Ascending aorta (tissue), 2 donors: ENCODE data around the gene RFNG. TPM values are rescaled to one million over a fixed set of nuclear protein-coding genes. Genes with fewer than 3 reads are reported as not detected.

ENCODE experiments used
- DNase-seq, 2 donors: peaks; one replicate each; pipeline ENCODE4 v3.0.0-alpha.2; 2019; ENCODE audit warnings: low spot score in 2 of 2
- H3K27ac ChIP-seq, 2 donors: fragments of 200-600 bp; sonication (generic); one replicate each; pipeline ENCODE4 v1.5.1; 2016 to 2017; ENCODE audit warnings: mild to moderate bottlenecking in 1 of 2
- H3K27me3 ChIP-seq: fragments of 200-600 bp; sonication (generic); one replicate; pipeline ENCODE4 v1.5.1; 2017
- H3K36me3 ChIP-seq, 2 donors: fragments of 200-600 bp; sonication (generic); one replicate each; pipeline ENCODE4 v1.5.1; 2016
- H3K4me1 ChIP-seq, 2 donors: fragments of 200-600 bp; sonication (generic); one replicate each; pipeline ENCODE4 v1.5.1; 2016 to 2017; ENCODE audit warnings: mild to moderate bottlenecking in 1 of 2
- H3K4me3 ChIP-seq, 2 donors: fragments of 200-600 bp; sonication (generic); one replicate each; pipeline ENCODE4 v1.5.1; 2016 to 2017; ENCODE audit warnings: mild to moderate bottlenecking in 1 of 2
- H3K9me3 ChIP-seq, 2 donors: fragments of 200-600 bp; sonication (generic); one replicate each; pipeline ENCODE4 v1.5.1; 2016
- intact Hi-C: fragments of 100-400 bp; cut with DNase I; formaldehyde crosslinking; loops from one replicate; pipeline ENCODE4 v1.15.1; 2023
- total RNA-seq: library from RNA; depleted of rRNA; stranded (reverse); fragments of >200 nt; gene quantifications from one replicate; pipeline ENCODE4 v1.1.0, GENCODE V29; 2016
- TF ChIP-seq, protein P1 (sequence below), 3 experiments: fragments of 200-600 bp in 2 of 3; fragments of 450-650 bp in 1 of 3; sonication (generic) in 2 of 3; IDR thresholded peaks; one replicate each; pipeline ENCODE4 v1.5.1; 2016 to 2019; ENCODE audit warnings: antibody characterized with exemption in 3 of 3, mild to moderate bottlenecking in 1 of 3, moderate library complexity in 1 of 3

The RFNG gene
- total RNA-seq, 1 donor from 2014 or later, result 73.7 TPM

DNA sequence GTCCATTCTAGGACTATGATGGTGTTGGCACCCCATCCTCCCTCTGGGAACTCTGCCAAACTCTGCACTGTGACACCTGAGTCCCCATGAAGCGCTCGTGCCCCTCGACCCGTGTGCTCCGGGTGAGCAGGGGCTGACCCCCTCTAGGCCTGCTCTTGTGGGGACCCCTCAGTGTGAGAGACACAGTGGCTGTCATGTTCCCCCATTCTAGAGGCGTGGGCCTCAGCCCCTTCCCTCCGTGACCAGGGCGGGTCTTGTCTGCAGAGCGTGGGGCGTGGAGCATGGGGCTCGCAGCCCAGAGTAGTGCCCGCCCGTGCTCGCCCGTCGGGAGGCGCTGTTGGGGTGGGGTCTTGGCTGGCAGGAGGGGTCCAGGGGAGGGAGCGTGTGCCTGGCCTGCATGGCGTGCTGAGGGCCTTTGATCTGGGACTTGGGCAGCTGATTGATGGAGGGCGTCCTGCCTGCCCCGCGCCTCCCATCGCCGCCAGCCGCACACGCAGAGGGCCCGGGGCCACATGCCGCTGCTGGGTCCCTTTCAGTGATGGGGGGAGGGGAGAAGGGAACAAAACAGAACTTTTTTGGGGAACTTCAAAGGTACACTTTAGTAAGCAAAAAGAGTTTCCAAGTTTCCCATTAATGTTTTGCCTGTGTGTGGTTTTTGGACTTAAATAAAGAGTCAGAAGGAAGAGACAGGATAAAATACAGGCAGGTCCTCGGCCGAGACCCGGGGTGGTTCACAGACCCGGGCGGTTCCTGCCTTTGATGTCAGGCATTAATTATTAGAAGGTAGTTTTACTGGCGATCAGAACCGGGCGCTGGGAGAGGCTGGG lies 51.4 kb downstream of the RFNG start:
- intact Hi-C loops, result no loop called here
- H3K27ac ChIP-seq, result no peak overlapping the region
- peaks cover 13% of the 10 kb centered on the region in 2 donors for H3K36me3 ChIP-seq

DNA sequence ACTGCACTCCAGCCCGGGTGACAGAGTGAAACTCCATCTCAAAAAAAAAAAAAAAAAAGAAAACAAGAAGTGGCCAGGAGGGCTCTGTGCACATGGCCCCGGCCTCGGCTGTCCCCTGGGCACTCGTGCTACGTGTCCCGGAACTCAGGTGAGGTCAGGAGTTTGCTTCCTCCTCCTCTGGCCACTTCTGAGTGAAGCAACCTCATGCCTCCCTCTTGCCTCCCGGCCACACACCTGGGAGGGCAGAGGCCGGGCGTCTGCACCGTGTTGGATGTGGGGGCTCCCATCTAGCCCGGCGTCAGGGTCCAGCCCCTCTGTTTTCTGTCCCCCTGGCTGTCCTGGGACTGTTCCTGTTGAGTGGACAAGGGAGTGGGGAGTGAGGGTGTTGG lies 52.0 kb downstream of the RFNG start:
- Histone ChIP-seq H3K9me3 (no peaks in the 10 kb centered on the region), H3K4me1 (peaks cover 12 to 22% of the 10 kb centered on the region in 2 donors), H3K27me3 (no peaks in the 10 kb centered on the region), H3K27ac (no peak overlapping the region), H3K4me3 (no peak overlapping the region), H3K36me3 (peaks cover 13% of the 10 kb centered on the region in 2 donors)
- no peak for DNase-seq
- intact Hi-C loops, result no loop called here
- TF ChIP-seq, protein P1, sequence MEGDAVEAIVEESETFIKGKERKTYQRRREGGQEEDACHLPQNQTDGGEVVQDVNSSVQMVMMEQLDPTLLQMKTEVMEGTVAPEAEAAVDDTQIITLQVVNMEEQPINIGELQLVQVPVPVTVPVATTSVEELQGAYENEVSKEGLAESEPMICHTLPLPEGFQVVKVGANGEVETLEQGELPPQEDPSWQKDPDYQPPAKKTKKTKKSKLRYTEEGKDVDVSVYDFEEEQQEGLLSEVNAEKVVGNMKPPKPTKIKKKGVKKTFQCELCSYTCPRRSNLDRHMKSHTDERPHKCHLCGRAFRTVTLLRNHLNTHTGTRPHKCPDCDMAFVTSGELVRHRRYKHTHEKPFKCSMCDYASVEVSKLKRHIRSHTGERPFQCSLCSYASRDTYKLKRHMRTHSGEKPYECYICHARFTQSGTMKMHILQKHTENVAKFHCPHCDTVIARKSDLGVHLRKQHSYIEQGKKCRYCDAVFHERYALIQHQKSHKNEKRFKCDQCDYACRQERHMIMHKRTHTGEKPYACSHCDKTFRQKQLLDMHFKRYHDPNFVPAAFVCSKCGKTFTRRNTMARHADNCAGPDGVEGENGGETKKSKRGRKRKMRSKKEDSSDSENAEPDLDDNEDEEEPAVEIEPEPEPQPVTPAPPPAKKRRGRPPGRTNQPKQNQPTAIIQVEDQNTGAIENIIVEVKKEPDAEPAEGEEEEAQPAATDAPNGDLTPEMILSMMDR (IDR thresholded peaks at IDR 0.05), result no peak

More for the DNA sequence above, 51.4 kb downstream of the RFNG start:
- H3K27me3 ChIP-seq, result no peaks in the 10 kb centered on the region
- H3K4me3 ChIP-seq, result no peak overlapping the region
- H3K9me3 ChIP-seq, result no peaks in the 10 kb centered on the region
- TF ChIP-seq, protein P1 (IDR thresholded peaks at IDR 0.05), result no peak
- H3K4me1 ChIP-seq, result peaks cover 12 to 26% of the 10 kb centered on the region in 2 donors
- no peak for DNase-seq

DNA sequence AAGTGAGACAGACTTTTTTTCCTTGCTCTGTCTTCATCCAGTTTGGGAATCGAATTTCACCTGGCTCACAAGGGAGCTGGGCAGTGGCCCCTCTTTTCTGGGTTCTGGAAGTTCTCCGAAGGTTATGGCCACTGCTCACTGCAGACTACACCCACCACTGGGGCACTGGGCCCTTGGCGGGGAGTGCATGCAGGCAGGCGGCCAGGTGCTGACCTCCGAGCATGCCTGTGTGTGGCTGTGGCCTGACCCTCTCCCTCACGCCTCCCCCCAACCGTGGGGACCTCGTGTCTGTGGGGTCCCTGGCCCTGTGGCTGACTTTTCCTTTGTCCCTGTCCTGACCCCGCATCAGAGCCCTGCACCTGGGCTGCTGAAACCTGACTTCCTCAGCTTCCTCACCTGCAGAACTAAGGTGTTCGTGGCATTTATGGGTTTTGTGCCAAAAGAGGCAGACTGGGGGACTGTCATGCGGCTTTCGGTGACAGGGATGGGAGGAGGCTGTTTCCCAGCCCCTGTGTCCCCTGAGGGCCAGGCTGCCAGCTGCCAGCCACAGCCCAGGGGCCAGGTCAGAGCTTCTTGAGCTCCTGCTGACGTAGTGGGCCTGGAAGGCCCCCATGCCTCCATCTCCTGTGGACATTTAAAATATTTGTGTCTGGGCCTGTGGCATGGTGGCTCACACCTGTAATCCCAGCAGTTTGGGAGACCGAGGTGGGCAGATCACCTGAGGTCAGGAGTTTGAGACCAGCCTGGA lies 52.7 kb downstream of the RFNG start:
- TF ChIP-seq, protein P1 (IDR thresholded peaks at IDR 0.05), result no peak
- no peaks in the 10 kb centered on the region for H3K27me3 ChIP-seq
- H3K36me3 ChIP-seq, result peaks cover 13% of the 10 kb centered on the region in 2 donors
- H3K4me1 ChIP-seq, result peaks cover 9 to 15% of the 10 kb centered on the region in 2 donors
- H3K9me3 ChIP-seq, result no peaks in the 10 kb centered on the region
- no peak for DNase-seq
- intact Hi-C loops, result no loop called here
- H3K4me3 ChIP-seq, result no peak overlapping the region
- H3K27ac ChIP-seq, result no peak overlapping the region

DNA sequence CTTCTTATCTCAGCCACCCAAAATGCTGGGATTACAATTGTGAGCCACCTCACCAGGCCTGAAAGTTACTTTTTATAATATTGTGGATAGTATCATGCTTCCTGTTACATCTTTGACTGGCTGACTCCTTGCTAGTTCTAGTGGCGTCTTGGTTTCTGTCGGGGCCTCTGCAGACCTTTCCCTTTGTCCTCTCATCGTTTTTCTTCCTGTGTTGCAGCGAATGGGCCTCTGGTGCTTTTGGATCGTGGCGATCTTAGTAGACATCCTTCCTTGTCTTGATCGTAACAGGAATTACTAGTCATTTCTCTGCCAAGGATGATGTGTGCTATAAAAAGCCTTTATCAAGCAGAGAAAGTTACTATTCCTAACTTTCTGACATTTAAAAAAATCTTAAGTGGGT lies 53.4 kb downstream of the RFNG start:
- TF ChIP-seq, protein P1 (IDR thresholded peaks at IDR 0.05), result no peak
- H3K4me3 ChIP-seq, result no peak overlapping the region

More for the DNA sequence above, 53.4 kb downstream of the RFNG start:
- intact Hi-C loops, result no loop called here
- no peak for DNase-seq
- Histone ChIP-seq H3K36me3 (peaks cover 13% of the 10 kb centered on the region in 2 donors), H3K9me3 (no peaks in the 10 kb centered on the region), H3K4me1 (peaks cover 6 to 11% of the 10 kb centered on the region in 2 donors), H3K27ac (no peak overlapping the region), H3K27me3 (no peaks in the 10 kb centered on the region)

Other genes starting within 250 kb of the RFNG start
- gene GCGR, start 247.7 kb downstream of the RFNG start, total RNA-seq, result not detected
- 149 TPM for gene MCRIP1, start 218.5 kb downstream of the RFNG start, total RNA-seq
- not detected for gene PPP1R27, start 216.8 kb downstream of the RFNG start, total RNA-seq
- gene P4HB, start 191.3 kb downstream of the RFNG start, total RNA-seq, result 670 TPM
- gene ARHGDIA, start 180.5 kb downstream of the RFNG start, total RNA-seq, result 314 TPM
- gene ALYREF, start 160.2 kb downstream of the RFNG start, total RNA-seq, result 31.8 TPM
- 108 TPM for gene ANAPC11, start 160.1 kb downstream of the RFNG start, total RNA-seq
- 1.5 TPM for gene NPB, start 149.6 kb downstream of the RFNG start, total RNA-seq
- 81.1 TPM for gene PCYT2, start 140.4 kb downstream of the RFNG start, total RNA-seq
- 32.6 TPM for gene SIRT7, start 133.6 kb downstream of the RFNG start, total RNA-seq
- 28.7 TPM for gene MAFG, start 124.1 kb downstream of the RFNG start, total RNA-seq
- 31.5 TPM for gene PYCR1, start 114.5 kb downstream of the RFNG start, total RNA-seq
- not detected for gene MYADML2, start 104.6 kb downstream of the RFNG start, total RNA-seq
- not detected for gene NOTUM, start 90.6 kb downstream of the RFNG start, total RNA-seq
- gene ASPSCR1, start 74.2 kb downstream of the RFNG start, total RNA-seq, result 45.1 TPM
- gene CENPX, start 28.9 kb downstream of the RFNG start, total RNA-seq, result 41.3 TPM
- 2.0 TPM for gene LRRC45, start 28.5 kb downstream of the RFNG start, total RNA-seq
- not detected for gene RAC3, start 20.1 kb downstream of the RFNG start, total RNA-seq
- gene DCXR, start 14.1 kb downstream of the RFNG start, total RNA-seq, result 160 TPM
- 42.1 TPM for gene GPS1, start 87 bp upstream of the RFNG start, total RNA-seq
- gene DUS1L, start 14.0 kb upstream of the RFNG start, total RNA-seq, result 111 TPM
- 90.9 TPM for gene FASN, start 46.4 kb upstream of the RFNG start, total RNA-seq
- gene CCDC57, start 161.0 kb upstream of the RFNG start, total RNA-seq, result 12.8 TPM
- 253 TPM for gene SLC16A3, start 177.2 kb upstream of the RFNG start, total RNA-seq
- gene CSNK1D, start 221.9 kb upstream of the RFNG start, total RNA-seq, result 86.8 TPM